ENCODE results near the gene SLFNL1. TPM values are rescaled to one million over a fixed set of nuclear protein-coding genes. Genes with fewer than 3 reads are reported as not detected.

Gene SLFNL1
- total RNA-seq, 1 donor from 2014 or later, result not detected

GRCh38 chr1:40989066-40989465 lies 32.5 kb downstream of the SLFNL1 start:
- DNase-seq (ENCODE audit: low read depth), result no peak
- TF ChIP-seq, protein P1, sequence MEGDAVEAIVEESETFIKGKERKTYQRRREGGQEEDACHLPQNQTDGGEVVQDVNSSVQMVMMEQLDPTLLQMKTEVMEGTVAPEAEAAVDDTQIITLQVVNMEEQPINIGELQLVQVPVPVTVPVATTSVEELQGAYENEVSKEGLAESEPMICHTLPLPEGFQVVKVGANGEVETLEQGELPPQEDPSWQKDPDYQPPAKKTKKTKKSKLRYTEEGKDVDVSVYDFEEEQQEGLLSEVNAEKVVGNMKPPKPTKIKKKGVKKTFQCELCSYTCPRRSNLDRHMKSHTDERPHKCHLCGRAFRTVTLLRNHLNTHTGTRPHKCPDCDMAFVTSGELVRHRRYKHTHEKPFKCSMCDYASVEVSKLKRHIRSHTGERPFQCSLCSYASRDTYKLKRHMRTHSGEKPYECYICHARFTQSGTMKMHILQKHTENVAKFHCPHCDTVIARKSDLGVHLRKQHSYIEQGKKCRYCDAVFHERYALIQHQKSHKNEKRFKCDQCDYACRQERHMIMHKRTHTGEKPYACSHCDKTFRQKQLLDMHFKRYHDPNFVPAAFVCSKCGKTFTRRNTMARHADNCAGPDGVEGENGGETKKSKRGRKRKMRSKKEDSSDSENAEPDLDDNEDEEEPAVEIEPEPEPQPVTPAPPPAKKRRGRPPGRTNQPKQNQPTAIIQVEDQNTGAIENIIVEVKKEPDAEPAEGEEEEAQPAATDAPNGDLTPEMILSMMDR (conservative IDR thresholded peaks at IDR 0.05; ENCODE audit: low read depth, low read length), result no peak
- H3K4me3 ChIP-seq (ENCODE audit: low read depth, low read length), result no peak overlapping the region

- no peak for DNase-seq (ENCODE audit: low read depth)
- TF ChIP-seq, protein P1 (conservative IDR thresholded peaks at IDR 0.05; ENCODE audit: low read depth, low read length), result no peak
Observed at GRCh38 chr1:40988280-40988679, 33.2 kb downstream of the SLFNL1 start.

GRCh38 chr1:40987439-40988276 lies 33.9 kb downstream of the SLFNL1 start:
- DNase-seq (ENCODE audit: low read depth), result no peak
- H3K4me3 ChIP-seq (ENCODE audit: low read depth, low read length), result no peak overlapping the region
- TF ChIP-seq, protein P1 (conservative IDR thresholded peaks at IDR 0.05; ENCODE audit: low read depth, low read length), result no peak

More at GRCh38 chr1:40988280-40988679, 33.2 kb downstream of the SLFNL1 start:
- no peak overlapping the region for H3K4me3 ChIP-seq (ENCODE audit: low read depth, low read length)

DNA sequence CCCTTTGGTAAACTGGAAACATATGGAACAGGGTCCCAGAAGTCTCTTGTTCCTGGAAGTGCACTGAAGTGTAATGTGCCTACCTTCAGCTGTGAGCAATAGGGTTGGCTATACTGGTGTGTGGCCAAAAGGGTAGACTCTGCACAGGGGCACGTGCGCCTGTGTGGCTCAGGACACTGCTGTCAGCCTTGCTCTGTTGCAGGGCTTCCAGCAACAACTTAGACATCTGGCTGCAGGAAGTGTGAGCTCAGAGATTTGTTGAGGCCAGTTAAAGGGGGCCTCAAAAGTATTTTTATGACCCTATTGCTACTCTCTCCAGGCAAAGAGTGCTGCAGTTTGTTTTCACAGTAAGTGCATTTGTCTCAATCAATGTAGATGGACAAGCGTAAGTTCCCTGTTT lies 34.6 kb downstream of the SLFNL1 start:
- no peak overlapping the region for H3K4me3 ChIP-seq (ENCODE audit: low read depth, low read length)
- TF ChIP-seq, protein P1 (conservative IDR thresholded peaks at IDR 0.05; ENCODE audit: low read depth, low read length), result no peak
- no peak for DNase-seq (ENCODE audit: low read depth)

- DNase-seq (ENCODE audit: low read depth), result no peak
- H3K4me3 ChIP-seq (ENCODE audit: low read depth, low read length), result peak overlapping the region; percentile 5
- TF ChIP-seq, protein P1 (conservative IDR thresholded peaks at IDR 0.05; ENCODE audit: low read depth, low read length), result no peak
Observed at GRCh38 chr1:40986328-40986783, 35.2 kb downstream of the SLFNL1 start.

GRCh38 chr1:40985875-40986274 lies 35.6 kb downstream of the SLFNL1 start:
- TF ChIP-seq, protein P1 (conservative IDR thresholded peaks at IDR 0.05; ENCODE audit: low read depth, low read length), result no peak
- no peak for DNase-seq (ENCODE audit: low read depth)
- peak overlapping the region; percentile 5 for H3K4me3 ChIP-seq (ENCODE audit: low read depth, low read length)

DNA sequence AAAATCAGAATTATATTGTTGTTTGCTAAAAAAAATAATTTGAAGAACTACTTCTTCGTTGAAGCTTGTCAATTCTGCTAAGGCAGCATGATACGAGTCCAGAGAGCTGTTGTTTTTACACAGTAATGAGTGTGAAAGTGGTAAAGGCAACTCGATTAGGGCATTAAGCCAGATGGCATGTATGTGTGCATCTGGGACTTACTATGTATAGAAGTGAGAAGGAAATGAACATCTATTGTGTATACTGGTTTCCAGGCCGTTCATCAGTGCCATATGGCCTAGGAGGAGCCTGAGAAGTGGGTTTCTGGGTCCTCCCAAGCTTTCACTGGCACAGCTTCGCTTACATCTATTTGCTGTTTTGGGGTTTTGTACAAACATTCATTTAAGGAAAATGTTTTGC lies 36.4 kb downstream of the SLFNL1 start:
- H3K4me3 ChIP-seq (ENCODE audit: low read depth, low read length), result no peak overlapping the region
- TF ChIP-seq, protein P1 (conservative IDR thresholded peaks at IDR 0.05; ENCODE audit: low read depth, low read length), result no peak
- DNase-seq (ENCODE audit: low read depth), result no peak

Measured in epithelial cell of proximal tubule (primary cell).